Sigmoid colon (tissue), 4 donors: ENCODE results near the gene KPNA6.

Experiments used
- CTCF ChIP-seq, 4 experiments: fragments of 450-650 bp in 3 of 4; fragments of 200-600 bp in 1 of 4; IDR thresholded peaks; one replicate each; pipeline ENCODE4 v1.5.1; 2016 to 2019; ENCODE audit warnings: antibody characterized with exemption in 4 of 4, mild to moderate bottlenecking in 3 of 4, moderate library complexity in 2 of 4
- EP300 ChIP-seq, 4 donors: sonication (generic); formaldehyde crosslinking; IDR thresholded peaks; one replicate each; pipeline ENCODE4 v1.6.1; 2017; ENCODE audit warnings: antibody characterized with exemption in 4 of 4
- POLR2A ChIP-seq, 2 donors: fragments of 450-650 bp; IDR thresholded peaks; one replicate each; pipeline ENCODE4 v1.6.1; 2016; ENCODE audit warnings: antibody characterized with exemption in 2 of 2, mild to moderate bottlenecking in 2 of 2, moderate library complexity in 2 of 2

- no peak for TF ChIP-seq CTCF (IDR thresholded peaks at IDR 0.05)
- TF ChIP-seq POLR2A (IDR thresholded peaks at IDR 0.05) = no peak
- no peak for TF ChIP-seq EP300 (IDR thresholded peaks at IDR 0.05)
Observed at GRCh38 chr1:32060914-32061313, 46.9 kb upstream of the KPNA6 start.
